RWPE2 (cell line): ENCODE data around the gene SLC9A7.

Source experiments
- ATAC-seq: fragments of 200-7000 bp; cut with Tn5 transposase; 3 replicates; pipeline ENCODE4 v1.9.1; 2021; ENCODE audit warnings: low read depth
- DNase-seq: peaks from one replicate; pipeline ENCODE4 v3.0.0-alpha.2; 2020; ENCODE audit warnings: low spot score
- H3K27ac ChIP-seq: fragments of 450-650 bp; 2 replicates; pipeline ENCODE4 v1.5.1; 2017; ENCODE audit warnings: mild to moderate bottlenecking; ENCODE audit not compliant: poor library complexity, severe bottlenecking
- H3K27me3 ChIP-seq: fragments of 250-450 bp; sonication (Bioruptor Pico); 2 replicates; pipeline ENCODE4 v1.5.1; 2021; ENCODE audit warnings: mild to moderate bottlenecking, moderate library complexity; ENCODE audit not compliant: insufficient read depth, poor library complexity, severe bottlenecking
- H3K36me3 ChIP-seq: fragments of 250-450 bp; sonication (Bioruptor Pico); 2 replicates; pipeline ENCODE4 v1.5.1; 2020; ENCODE audit warnings: low read depth, mild to moderate bottlenecking, moderate library complexity
- H3K4me1 ChIP-seq: fragments of 250-450 bp; sonication (Bioruptor Pico); 2 replicates; pipeline ENCODE4 v1.5.1; 2021; ENCODE audit warnings: mild to moderate bottlenecking, moderate library complexity; ENCODE audit not compliant: insufficient read depth, poor library complexity, severe bottlenecking
- H3K4me3 ChIP-seq: fragments of 250-450 bp; sonication (Bioruptor Pico); 2 replicates; pipeline ENCODE4 v1.5.1; 2021; ENCODE audit warnings: mild to moderate bottlenecking, moderate library complexity; ENCODE audit not compliant: severe bottlenecking
- H3K9me3 ChIP-seq: fragments of 250-450 bp; sonication (Bioruptor Pico); 2 replicates; pipeline ENCODE4 v1.5.1; 2021; ENCODE audit warnings: mild to moderate bottlenecking, moderate library complexity; ENCODE audit not compliant: severe bottlenecking
- CTCF ChIP-seq: fragments of 450-650 bp; IDR thresholded peaks from one replicate; pipeline ENCODE4 v1.5.1; 2017; ENCODE audit warnings: mild to moderate bottlenecking, moderate library complexity; ENCODE audit not compliant: poor library complexity, severe bottlenecking

Gene SLC9A7

DNA sequence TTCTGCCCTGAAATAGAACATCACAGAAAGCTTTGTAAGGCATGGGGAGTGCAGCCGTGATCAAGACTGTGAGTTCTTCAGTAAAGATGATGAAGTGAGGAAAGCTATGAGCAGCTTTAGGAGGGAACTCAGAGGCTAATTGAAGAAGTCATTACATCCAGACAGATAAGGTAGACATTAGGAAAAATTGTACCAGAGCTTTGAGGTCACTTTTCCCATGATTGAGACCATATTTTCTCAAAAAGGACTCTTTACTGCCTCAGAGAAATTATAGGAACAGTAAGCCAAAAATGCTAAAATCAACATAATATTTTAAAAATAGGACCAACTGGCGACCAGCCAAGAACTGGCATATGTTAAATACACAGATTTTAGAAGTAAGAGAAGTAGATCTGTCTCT, 174.2 kb downstream of the SLC9A7 start:
- ATAC-seq (no peak), DNase-seq (no peak)
- Histone ChIP-seq H3K4me3 (no peak overlapping the region), H3K9me3 (no peaks in the 10 kb centered on the region), H3K27ac (peak overlapping the region; percentile 97), H3K4me1 (peaks cover 59% of the 10 kb centered on the region), H3K36me3 (no peaks in the 10 kb centered on the region), H3K27me3 (no peaks in the 10 kb centered on the region)
- no peak for TF ChIP-seq CTCF

- Histone ChIP-seq H3K4me1 (peaks cover 43% of the 10 kb centered on the region), H3K27ac (peak overlapping the region; percentile 97), H3K4me3 (no peak overlapping the region), H3K27me3 (no peaks in the 10 kb centered on the region), H3K9me3 (no peaks in the 10 kb centered on the region), H3K36me3 (no peaks in the 10 kb centered on the region)
- no peak for TF ChIP-seq CTCF
- ATAC-seq (peak; percentile 80), DNase-seq (no peak)
Observed at GRCh38 chrX:46582966-46583365, 176.0 kb downstream of the SLC9A7 start.

DNA sequence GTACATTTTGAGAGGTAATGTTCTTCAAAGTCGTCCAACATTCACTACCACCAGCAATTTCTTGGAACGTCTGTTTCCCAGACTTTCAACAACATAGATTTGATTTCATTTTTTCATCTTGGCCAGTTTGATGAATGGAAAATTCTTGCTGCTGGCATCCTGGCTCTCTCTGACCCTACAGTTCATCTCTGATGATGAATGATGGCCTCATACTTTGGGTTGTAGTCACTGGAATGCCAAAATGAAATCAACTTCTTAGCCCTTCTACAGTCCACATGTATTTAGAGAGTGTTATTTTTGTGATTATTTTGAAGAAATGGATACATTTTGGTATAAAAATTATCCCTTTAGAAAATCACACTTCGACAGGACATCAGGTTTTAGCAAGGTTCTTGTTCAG, 176.6 kb downstream of the SLC9A7 start:
- H3K27me3 ChIP-seq, result no peaks in the 10 kb centered on the region
- no peaks in the 10 kb centered on the region for H3K36me3 ChIP-seq
- H3K4me1 ChIP-seq, result peaks cover 38% of the 10 kb centered on the region
- TF ChIP-seq CTCF, result no peak
- H3K9me3 ChIP-seq, result no peaks in the 10 kb centered on the region
- H3K4me3 ChIP-seq, result no peak overlapping the region
- H3K27ac ChIP-seq, result peak overlapping the region; percentile 97
- ATAC-seq (peak; percentile 70), DNase-seq (no peak)

DNA sequence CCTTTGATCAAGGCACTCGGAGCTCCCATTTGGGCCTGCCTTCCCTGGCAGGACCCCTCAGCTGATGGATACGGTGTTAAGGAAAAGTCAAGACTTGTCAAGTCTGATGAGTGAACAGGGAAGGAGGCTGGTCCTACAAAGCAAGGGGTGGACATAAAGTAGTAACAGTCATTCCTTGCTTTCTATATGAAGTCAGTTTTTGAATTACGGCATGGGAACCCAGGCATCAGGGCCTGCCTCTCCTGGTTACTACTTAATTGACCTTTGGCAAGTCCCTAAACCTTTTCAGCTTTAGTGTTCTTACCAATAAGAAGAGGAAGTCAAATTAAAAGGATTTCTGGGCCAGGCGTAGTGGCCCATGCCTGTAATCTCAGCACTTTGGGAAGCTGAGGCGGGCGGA, 178.3 kb downstream of the SLC9A7 start:
- ATAC-seq (no peak), DNase-seq (no peak)
- H3K4me1 ChIP-seq, result peaks cover 37% of the 10 kb centered on the region
- H3K27ac ChIP-seq, result peak overlapping the region; percentile 97
- H3K27me3 ChIP-seq, result no peaks in the 10 kb centered on the region
- H3K9me3 ChIP-seq, result no peaks in the 10 kb centered on the region
- no peak for TF ChIP-seq CTCF
- no peak overlapping the region for H3K4me3 ChIP-seq
- H3K36me3 ChIP-seq, result no peaks in the 10 kb centered on the region

DNA sequence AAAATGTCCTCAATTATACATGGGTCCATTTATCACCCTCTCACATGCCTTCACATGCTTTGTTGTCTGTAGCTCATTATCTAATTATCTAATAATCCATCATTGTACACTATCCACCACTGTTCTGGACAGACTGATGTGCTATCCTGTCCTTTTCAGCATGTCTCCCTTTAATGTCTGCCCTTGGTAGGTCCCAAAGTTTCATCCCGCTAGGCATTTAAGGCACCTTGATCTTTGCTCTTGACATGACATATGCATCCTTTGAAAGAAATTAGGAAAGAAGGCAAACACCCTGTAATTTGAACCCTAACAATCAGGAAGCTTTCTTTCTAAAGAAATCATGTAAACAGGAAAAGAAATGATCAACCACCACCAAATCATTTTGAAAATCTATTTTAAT, 179.7 kb downstream of the SLC9A7 start:
- peaks cover 32% of the 10 kb centered on the region for H3K4me1 ChIP-seq
- H3K27me3 ChIP-seq, result no peaks in the 10 kb centered on the region
- H3K4me3 ChIP-seq, result no peak overlapping the region
- no peak overlapping the region for H3K27ac ChIP-seq
- H3K36me3 ChIP-seq, result no peaks in the 10 kb centered on the region
- DNase-seq (no peak), ATAC-seq (no peak)
- H3K9me3 ChIP-seq, result no peaks in the 10 kb centered on the region
- no peak for TF ChIP-seq CTCF
